Activated CD8-positive, alpha-beta T cell treated with anti-CD3 and anti-CD28 coated beads, Interleukin-2, amount 10 ng/mL, durations not matched to agents 7 days and 5 days (primary cell): ENCODE measurements around the gene CRIP2. TPM values are rescaled to one million over a fixed set of nuclear protein-coding genes. Genes with fewer than 3 reads are reported as not detected.

Source experiments
- ATAC-seq: fragments of 150-1000 bp; cut with Tn5 transposase; one replicate; pipeline ENCODE4 v1.10.0; 2021; ENCODE audit warnings: moderate library complexity
- CTCF ChIA-PET: fragments of 350-600 bp; sonication (Branson Sonifier 250); formaldehyde crosslinking; loops from one replicate; lab custom pipeline; 2021; ENCODE audit warnings: antibody characterized with exemption; lab: Charles Lee
- POLR2A ChIA-PET: fragments of 350-600 bp; sonication (Branson Sonifier 250); formaldehyde crosslinking; loops from one replicate; lab custom pipeline; 2021; ENCODE audit warnings: antibody characterized with exemption; lab: Charles Lee
- DNase-seq: peaks from one replicate; pipeline ENCODE4 v3.0.0-alpha.2; 2020
- H3K27ac Mint-ChIP-seq: one replicate; pipeline ENCODE4 v1.8.0; 2021; ENCODE audit warnings: mild to moderate bottlenecking, mixed read lengths
- H3K27me3 Mint-ChIP-seq: one replicate; pipeline ENCODE4 v1.8.0; 2021; ENCODE audit warnings: low read depth, mixed read lengths
- H3K36me3 Mint-ChIP-seq: one replicate; pipeline ENCODE4 v1.8.0; 2021; ENCODE audit warnings: low read depth, mixed read lengths
- H3K4me1 Mint-ChIP-seq: one replicate; pipeline ENCODE4 v1.8.0; 2021; ENCODE audit warnings: low read depth, mixed read lengths
- H3K4me3 Mint-ChIP-seq: one replicate; pipeline ENCODE4 v1.8.0; 2021; ENCODE audit warnings: mild to moderate bottlenecking, mixed read lengths
- H3K9me3 Mint-ChIP-seq: one replicate; pipeline ENCODE4 v1.8.0; 2022; ENCODE audit warnings: mixed read lengths; ENCODE audit not compliant: insufficient read depth
- total RNA-seq, 2 experiments: library from RNA; stranded (reverse); gene quantifications; one replicate each; pipeline ENCODE4 v1.2.3, GENCODE V29; 2021

CRIP2 gene
- total RNA-seq, 2 experiments from 2014 or later = 0.21 to 0.31 TPM

- Mint-ChIP-seq H3K4me1 (peaks cover 11% of the 10 kb centered on the region), H3K27ac (no peak overlapping the region), H3K27me3 (peaks cover 13% of the 10 kb centered on the region), H3K4me3 (peak overlapping the region; percentile 45), H3K9me3 (no peaks in the 10 kb centered on the region), H3K36me3 (peaks cover 3% of the 10 kb centered on the region)
- ChIA-PET CTCF (no interaction called here), POLR2A (interaction anchor here (0.9 kb wide), 1 partner anchor 16 kb away, joined by 4 read pairs; no protein-coding TSS in a partner anchor)
- ATAC-seq (peak; percentile 76), DNase-seq (peak; percentile 82)
Measured at GRCh38 chr14:105473677-105474482, 741 bp upstream of the CRIP2 start.

GRCh38 chr14:105475269-105476096, 862 bp downstream of the CRIP2 start:
- ATAC-seq (no peak), DNase-seq (no peak)
- Mint-ChIP-seq H3K4me3 (no peak overlapping the region), H3K9me3 (no peaks in the 10 kb centered on the region), H3K27me3 (peaks cover 26% of the 10 kb centered on the region), H3K36me3 (peaks cover 3% of the 10 kb centered on the region), H3K4me1 (peaks cover 18% of the 10 kb centered on the region), H3K27ac (no peak overlapping the region)
- POLR2A ChIA-PET = interaction anchor here (1.4 kb wide), 1 partner anchor 15 kb away, joined by 3 read pairs; no protein-coding TSS in a partner anchor
- CTCF ChIA-PET = no interaction called here

GRCh38 chr14:105476097-105476830, 1.6 kb downstream of the CRIP2 start:
- DNase-seq (no peak), ATAC-seq (no peak)
- no peaks in the 10 kb centered on the region for H3K9me3 Mint-ChIP-seq
- no peak overlapping the region for H3K4me3 Mint-ChIP-seq
- no peak overlapping the region for H3K27ac Mint-ChIP-seq
- H3K27me3 Mint-ChIP-seq = peaks cover 26% of the 10 kb centered on the region
- ChIA-PET CTCF (interaction anchor here (2.1 kb wide), 1 partner anchor 13 kb away, joined by 7 read pairs; no protein-coding TSS in a partner anchor), POLR2A (interaction anchor here (1.4 kb wide), 1 partner anchor 14 kb away, joined by 3 read pairs; no protein-coding TSS in a partner anchor)
- H3K36me3 Mint-ChIP-seq = peaks cover 3% of the 10 kb centered on the region
- peaks cover 26% of the 10 kb centered on the region for H3K4me1 Mint-ChIP-seq

GRCh38 chr14:105476831-105477659, 2.4 kb downstream of the CRIP2 start:
- CTCF ChIA-PET = interaction anchor here (0.7 to 2.1 kb wide), 2 partner anchors 13 to 83 kb away, joined by 3 to 7 read pairs; no protein-coding TSS in a partner anchor
- peaks cover 32% of the 10 kb centered on the region for H3K4me1 Mint-ChIP-seq
- no peak for ATAC-seq
- POLR2A ChIA-PET = interaction anchor here (0.8 to 1.4 kb wide), 2 partner anchors 13 kb away, joined by 3 to 4 read pairs; no protein-coding TSS in a partner anchor
- peaks cover 26% of the 10 kb centered on the region for H3K27me3 Mint-ChIP-seq
- H3K4me3 Mint-ChIP-seq = no peak overlapping the region
- H3K27ac Mint-ChIP-seq = no peak overlapping the region
- H3K9me3 Mint-ChIP-seq = no peaks in the 10 kb centered on the region
- DNase-seq = no peak
- H3K36me3 Mint-ChIP-seq = peaks cover 3% of the 10 kb centered on the region

GRCh38 chr14:105477660-105478397, 3.2 kb downstream of the CRIP2 start:
- H3K4me1 Mint-ChIP-seq = peaks cover 39% of the 10 kb centered on the region
- ATAC-seq (no peak), DNase-seq (no peak)
- H3K27ac Mint-ChIP-seq = no peak overlapping the region
- H3K9me3 Mint-ChIP-seq = no peaks in the 10 kb centered on the region
- POLR2A ChIA-PET = no interaction called here
- CTCF ChIA-PET = interaction anchor here (2.1 kb wide), 1 partner anchor 12 kb away, joined by 7 read pairs; no protein-coding TSS in a partner anchor
- H3K36me3 Mint-ChIP-seq = peaks cover 3% of the 10 kb centered on the region
- no peak overlapping the region for H3K4me3 Mint-ChIP-seq
- peaks cover 26% of the 10 kb centered on the region for H3K27me3 Mint-ChIP-seq

- H3K9me3 Mint-ChIP-seq = no peaks in the 10 kb centered on the region
- H3K27ac Mint-ChIP-seq = no peak overlapping the region
- CTCF ChIA-PET = no interaction called here
- peaks cover 3% of the 10 kb centered on the region for H3K36me3 Mint-ChIP-seq
- DNase-seq (no peak), ATAC-seq (no peak)
- H3K4me3 Mint-ChIP-seq = no peak overlapping the region
- peaks cover 35% of the 10 kb centered on the region for H3K4me1 Mint-ChIP-seq
- POLR2A ChIA-PET = no interaction called here
- H3K27me3 Mint-ChIP-seq = peaks cover 26% of the 10 kb centered on the region
Measured at GRCh38 chr14:105478398-105479251, 4.0 kb downstream of the CRIP2 start.

GRCh38 chr14:105479431-105480158, 5.0 kb downstream of the CRIP2 start:
- Mint-ChIP-seq H3K4me1 (peaks cover 37% of the 10 kb centered on the region), H3K27ac (peak overlapping the region; percentile 49), H3K4me3 (no peak overlapping the region), H3K27me3 (peaks cover 26% of the 10 kb centered on the region), H3K9me3 (no peaks in the 10 kb centered on the region), H3K36me3 (peaks cover 3% of the 10 kb centered on the region)
- CTCF ChIA-PET = interaction anchor here (2.9 kb wide), 1 partner anchor 11 kb away, joined by 132 read pairs; the partner anchor contains the start of gene TEDC1
- ATAC-seq (no peak), DNase-seq (no peak)
- POLR2A ChIA-PET = no interaction called here

- no peaks in the 10 kb centered on the region for H3K9me3 Mint-ChIP-seq
- ChIA-PET CTCF (interaction anchor here (0.6 to 2.9 kb wide), 22 partner anchors 9 to 220 kb away, joined by 3 to 132 read pairs (median 4); partner anchors contain the start of genes PACS2, TEDC1 and TEX22), POLR2A (interaction anchor here (0.6 to 2.7 kb wide), 4 partner anchors 9 to 55 kb away, joined by 3 to 53 read pairs (median 4); partner anchors contain the start of gene TEDC1)
- peaks cover 40% of the 10 kb centered on the region for H3K4me1 Mint-ChIP-seq
- H3K27ac Mint-ChIP-seq = peak overlapping the region; percentile 49
- H3K27me3 Mint-ChIP-seq = peaks cover 26% of the 10 kb centered on the region
- peaks cover 3% of the 10 kb centered on the region for H3K36me3 Mint-ChIP-seq
- DNase-seq = no peak
- H3K4me3 Mint-ChIP-seq = no peak overlapping the region
- ATAC-seq = no peak
Measured at GRCh38 chr14:105480199-105480746, 5.7 kb downstream of the CRIP2 start.
